ENCODE data around the gene CASP9.
"Not testable (repeated sequence)": the region's sequence is repeated elsewhere in the genome, so short reads cannot be mapped to it uniquely, and the experiment has no call there.

CASP9 gene

GRCh38 chr1:15466955-15467625 is 56.9 kb downstream of the CASP9 start:
- not testable (repeated sequence) for DNase-seq

DNA sequence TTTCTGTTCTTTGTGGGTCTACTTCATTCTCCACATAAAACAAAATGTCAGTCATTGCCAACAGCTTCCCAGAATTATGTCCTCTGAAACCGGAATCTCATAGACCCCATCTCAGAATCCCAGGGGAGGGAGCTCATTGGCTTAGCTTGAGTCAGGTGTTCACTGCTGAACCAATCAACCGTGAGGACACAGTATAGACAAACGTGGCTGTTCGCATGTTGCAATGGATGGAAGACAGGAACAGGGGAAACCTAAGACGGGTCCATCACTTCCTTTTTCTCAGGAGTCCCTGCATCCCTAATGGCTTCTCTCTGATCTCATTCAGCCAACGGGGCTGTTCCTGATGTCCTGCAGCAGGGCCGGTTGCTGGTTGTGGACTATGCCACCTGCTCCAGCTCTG is 58.3 kb downstream of the CASP9 start:
- DNase-seq: no peak

GRCh38 chr1:15463926-15464322 is 60.1 kb downstream of the CASP9 start:
- not testable (repeated sequence) for DNase-seq

- not testable (repeated sequence) for DNase-seq
These were observed 60.8 kb downstream of the CASP9 start for GRCh38 chr1:15463064-15463800.

- no peak for DNase-seq
These were observed 63.3 kb downstream of the CASP9 start for GRCh38 chr1:15460708-15461095.

DNA sequence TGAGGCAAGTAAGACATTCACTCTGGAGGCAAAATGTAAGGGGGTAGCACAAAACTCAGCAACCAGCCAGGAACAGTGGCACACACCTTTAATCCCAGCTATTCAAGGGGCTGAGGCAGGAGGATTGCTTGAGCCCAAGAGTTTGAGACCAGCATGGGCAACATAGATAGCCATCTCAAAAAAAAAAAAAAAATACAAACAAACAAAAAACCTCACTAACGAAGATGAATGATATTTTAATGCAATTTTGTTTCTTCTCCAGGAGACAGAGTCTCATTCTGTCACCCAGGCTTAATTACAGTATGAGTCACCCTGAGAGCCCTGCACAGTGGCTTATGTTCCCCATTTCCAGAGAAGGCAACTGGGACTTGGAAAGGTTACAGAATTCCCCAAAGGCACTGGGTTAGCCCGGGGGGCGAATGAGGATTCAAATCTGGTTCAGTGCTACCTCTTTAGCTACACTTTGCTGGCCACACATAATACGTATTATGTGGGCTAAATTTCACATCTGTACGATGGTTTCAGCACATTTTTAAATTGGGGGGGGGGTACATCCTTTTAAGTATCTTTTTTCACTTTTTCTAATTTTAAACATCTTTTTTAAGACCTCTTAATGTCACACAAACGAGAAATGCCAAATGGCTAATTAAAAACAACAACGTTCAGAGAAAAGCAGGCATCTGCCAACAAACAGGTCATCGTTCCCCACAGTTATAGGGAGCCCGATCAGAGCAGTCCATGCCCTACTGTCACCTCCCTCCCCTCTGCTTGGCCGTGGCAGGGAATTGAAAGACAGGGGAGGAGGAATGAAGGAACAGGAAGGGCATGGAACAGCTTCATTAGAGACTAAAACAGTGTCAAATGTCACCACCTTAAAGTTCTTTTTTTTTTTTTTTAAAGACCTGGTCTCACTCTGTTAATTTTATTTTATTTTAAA is 64.0 kb downstream of the CASP9 start:
- no peak for DNase-seq

DNA sequence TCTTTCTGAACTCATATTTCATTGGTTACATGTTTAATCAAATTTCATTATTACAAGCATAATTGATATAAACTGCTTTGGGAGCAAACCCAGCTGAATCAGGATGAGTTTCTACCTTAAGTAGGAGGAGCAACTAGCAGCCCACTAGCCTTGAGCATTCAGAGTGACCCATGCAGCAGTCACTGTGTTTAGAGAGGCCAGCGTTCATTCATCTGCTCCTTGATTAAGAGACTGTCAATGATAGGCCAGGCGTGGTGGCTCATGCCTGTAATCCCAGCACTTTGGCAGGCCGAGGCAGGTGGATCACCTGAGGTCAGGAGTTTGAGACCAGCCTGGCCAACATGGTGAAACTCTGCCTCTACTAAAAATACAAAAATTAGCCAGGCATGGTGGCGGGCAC is 65.6 kb downstream of the CASP9 start:
- DNase-seq: not testable (repeated sequence)

- no peak for DNase-seq
These were observed 66.4 kb downstream of the CASP9 start for GRCh38 chr1:15457585-15457984.

GRCh38 chr1:15456313-15456954 is 67.6 kb downstream of the CASP9 start, which contains the start of gene CELA2A:
CELA2A (plus strand) TSS chr1:15456732; CDS start chr1:15456754, 22 bp downstream.
- no peak for DNase-seq

DNA sequence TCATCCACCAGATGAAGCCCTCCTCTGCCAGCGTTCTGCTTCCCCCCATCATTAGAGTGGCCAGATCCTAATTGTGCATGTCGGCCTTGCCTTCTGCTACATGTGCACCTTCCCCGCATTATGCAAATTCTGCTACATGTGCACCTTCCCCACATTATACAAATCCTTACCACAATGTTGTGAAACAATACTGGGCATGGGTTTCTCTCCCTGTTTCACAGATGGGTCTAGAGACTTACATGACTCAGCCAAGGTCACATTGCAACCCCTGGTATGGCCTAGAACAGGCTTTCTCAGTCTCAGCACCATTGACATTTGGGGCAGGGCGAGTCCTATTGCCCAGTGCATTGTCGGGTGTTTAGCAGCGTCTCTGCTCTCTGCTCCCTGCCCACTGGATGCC is 68.5 kb downstream of the CASP9 start:
- DNase-seq: no peak

DNA sequence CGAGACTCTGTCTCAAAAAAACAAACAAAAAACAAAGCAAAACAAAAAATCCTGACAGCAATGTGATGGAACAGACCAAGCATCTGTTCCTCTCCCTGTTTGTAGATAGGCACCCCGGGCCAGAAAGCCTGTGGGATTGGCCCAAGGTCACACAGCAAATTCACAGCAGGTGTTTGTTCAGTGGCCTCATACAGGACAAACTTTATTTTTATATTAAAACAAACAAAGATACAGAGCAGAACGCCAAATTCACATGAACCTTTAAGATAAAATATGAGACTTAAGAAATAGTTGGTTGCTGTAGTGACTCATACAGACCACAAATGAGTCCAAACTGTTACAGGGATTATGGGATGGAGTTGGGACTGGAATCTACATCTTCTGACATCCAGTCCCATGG is 69.8 kb downstream of the CASP9 start:
- no peak for DNase-seq

- no peak for DNase-seq
These were observed 70.3 kb downstream of the CASP9 start for GRCh38 chr1:15453734-15454133.

DNA sequence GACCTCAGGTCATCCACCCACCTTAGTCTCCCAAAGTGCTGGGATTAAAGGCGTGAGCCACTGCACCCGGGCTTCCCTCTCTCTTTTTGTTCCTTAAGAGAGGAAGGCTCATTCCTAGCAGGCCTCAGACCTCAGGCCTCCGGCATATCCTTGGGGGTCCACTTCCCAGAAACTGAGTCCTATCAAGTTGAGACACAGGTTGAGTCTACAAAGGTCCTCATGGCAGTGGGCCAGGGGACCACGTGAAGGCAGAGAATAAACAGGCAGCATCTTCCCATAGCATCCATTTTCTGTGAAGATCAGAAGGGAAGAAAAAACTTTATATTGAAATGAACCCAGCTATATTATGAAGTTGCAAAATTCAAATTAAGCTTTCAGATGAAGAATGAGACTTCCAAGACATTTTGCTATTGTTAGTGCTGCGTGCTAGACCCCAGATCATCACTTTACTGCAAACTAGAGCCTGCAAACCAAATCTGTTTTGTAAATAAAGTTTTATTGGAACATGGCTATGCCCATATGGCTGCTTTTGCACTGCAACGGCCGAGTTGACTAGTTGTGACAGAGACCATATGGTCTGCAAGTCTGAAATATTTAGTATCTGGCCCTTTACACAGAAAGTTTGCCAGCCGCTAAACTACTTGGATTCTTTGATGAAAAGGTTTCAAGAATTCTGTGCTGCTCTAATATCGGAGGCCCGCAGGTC is 71.0 kb downstream of the CASP9 start:
- DNase-seq: no peak

- DNase-seq: no peak
These were observed 71.8 kb downstream of the CASP9 start for GRCh38 chr1:15452216-15452615.

DNA sequence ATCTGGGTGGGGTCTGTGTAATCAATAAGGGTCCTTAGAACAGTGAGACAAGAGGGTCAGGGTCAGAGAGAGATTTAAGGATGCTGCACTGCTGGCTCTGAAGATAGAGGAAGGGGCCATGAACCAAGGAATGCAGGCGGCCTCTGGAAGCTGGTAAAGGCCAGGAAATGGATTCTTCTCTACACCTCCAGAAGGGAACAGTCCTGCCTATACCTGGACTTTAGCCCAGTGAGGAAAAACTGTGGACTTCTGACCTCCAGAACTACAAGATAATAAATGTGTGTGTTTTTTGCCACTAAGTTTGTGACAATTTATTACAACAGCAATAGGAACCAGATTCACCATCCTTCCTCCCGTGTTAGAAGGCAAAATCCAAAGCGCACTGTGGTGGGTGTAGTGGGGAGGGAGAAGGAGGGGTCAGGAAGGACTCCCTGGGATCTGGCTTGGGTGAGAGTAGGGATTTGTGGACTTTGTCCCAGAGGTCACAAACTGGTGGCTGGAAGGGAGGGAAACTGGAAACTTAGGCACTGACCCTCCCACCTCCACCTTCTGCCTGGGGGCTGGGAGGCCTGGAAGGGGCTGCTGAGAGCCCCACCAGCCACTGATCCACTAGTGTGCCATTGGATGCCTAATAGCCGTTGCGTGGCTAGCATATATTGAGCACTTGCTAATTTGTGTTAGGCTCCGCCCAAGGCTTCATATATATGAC is 72.8 kb downstream of the CASP9 start:
- no peak for DNase-seq

DNA sequence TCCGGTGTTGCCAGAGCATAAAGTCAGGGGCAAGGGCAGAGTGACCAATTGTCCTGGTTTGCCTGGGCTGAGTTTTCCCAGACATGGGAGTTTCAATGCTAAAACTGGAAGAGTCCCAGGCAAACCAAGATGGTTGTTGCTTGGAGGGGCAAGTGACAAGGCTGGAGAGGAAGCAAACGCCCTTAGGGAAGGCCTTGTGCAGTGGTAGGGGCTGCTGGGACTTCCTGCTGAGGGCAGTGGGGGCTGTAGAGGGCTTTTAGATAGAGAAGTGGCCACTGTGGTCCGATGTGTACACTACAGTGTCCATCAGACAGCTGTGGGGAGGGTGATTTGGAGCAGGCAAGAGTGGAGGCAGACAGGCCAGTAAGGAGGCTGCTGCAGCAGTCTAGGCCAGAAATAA is 74.4 kb downstream of the CASP9 start:
- DNase-seq: no peak

- DNase-seq: no peak
These were observed 75.0 kb downstream of the CASP9 start for GRCh38 chr1:15448877-15449462.

DNA sequence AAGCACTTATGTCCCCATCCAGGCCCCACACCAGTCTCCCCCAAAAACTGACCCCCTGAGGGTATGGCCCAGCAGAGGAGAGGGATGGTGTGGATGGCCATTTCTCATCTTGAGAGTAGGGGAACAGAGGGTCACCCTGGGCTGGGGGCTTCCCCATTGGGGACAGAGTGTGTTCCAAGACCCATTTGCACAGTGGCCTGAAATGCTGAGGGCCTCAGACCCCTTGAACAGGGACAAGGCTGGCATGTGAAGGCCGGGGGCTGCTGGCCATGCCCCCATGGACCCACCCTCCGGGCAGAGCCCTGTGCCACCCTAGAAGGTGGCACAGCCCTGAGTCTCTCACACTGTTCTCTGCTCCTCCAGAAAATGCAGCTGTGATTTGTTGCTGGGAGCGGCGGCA is 77.8 kb downstream of the CASP9 start:
- no peak for DNase-seq

DNA sequence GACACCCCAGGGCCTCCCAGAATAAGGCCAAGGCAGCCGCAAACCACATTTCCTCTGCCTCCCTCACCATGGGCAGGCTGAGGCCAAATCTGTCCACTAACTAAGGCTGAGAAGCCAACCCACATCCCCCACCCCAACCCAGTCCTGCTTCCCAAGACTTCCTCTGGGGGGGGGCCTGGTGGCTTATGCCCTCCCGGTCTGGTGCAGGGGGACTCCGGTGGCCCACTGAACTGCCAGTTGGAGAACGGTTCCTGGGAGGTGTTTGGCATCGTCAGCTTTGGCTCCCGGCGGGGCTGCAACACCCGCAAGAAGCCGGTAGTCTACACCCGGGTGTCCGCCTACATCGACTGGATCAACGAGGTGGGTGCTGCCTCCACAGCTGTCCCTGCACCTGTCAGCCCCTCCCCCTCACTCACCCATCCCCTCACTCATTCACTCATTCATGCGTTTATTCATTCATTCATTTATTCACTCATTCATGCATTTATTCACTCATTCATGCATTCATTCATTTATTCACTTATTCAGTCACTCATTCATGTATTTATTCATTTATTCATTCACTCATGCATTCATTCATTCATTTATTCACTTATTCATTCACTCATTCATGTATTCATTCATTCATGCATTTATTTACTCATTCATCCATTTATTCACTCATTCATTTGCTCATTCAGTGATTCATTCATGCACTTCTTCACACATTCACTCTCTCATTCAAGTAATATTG is 78.5 kb downstream of the CASP9 start:
- DNase-seq: no peak

Measured in CD4-positive, alpha-beta T cell treated with Interleukin-10 for 1 hour (primary cell).